OCI-LY1 (cell line): ENCODE measurements around the gene SUSD1.

Experiments used
- EZH2 ChIP-seq: fragments of 200-600 bp; sonication (generic), shearing (Covaris generic); IDR thresholded peaks from 2 replicates; pipeline ENCODE4 v1.8.0; 2017; ENCODE audit warnings: borderline replicate concordance, mixed run types, mild to moderate bottlenecking, antibody characterized with exemption, low read length, moderate library complexity, mixed read lengths
- TF ChIP-seq, protein P1 (sequence below): fragments of 200-600 bp; sonication (generic), shearing (Covaris generic); IDR thresholded peaks from 2 replicates; pipeline ENCODE4 v1.5.1; 2017; ENCODE audit warnings: mild to moderate bottlenecking, antibody characterized with exemption, low read length, moderate library complexity, mixed read lengths

- no peak for TF ChIP-seq EZH2
- TF ChIP-seq, protein P1, sequence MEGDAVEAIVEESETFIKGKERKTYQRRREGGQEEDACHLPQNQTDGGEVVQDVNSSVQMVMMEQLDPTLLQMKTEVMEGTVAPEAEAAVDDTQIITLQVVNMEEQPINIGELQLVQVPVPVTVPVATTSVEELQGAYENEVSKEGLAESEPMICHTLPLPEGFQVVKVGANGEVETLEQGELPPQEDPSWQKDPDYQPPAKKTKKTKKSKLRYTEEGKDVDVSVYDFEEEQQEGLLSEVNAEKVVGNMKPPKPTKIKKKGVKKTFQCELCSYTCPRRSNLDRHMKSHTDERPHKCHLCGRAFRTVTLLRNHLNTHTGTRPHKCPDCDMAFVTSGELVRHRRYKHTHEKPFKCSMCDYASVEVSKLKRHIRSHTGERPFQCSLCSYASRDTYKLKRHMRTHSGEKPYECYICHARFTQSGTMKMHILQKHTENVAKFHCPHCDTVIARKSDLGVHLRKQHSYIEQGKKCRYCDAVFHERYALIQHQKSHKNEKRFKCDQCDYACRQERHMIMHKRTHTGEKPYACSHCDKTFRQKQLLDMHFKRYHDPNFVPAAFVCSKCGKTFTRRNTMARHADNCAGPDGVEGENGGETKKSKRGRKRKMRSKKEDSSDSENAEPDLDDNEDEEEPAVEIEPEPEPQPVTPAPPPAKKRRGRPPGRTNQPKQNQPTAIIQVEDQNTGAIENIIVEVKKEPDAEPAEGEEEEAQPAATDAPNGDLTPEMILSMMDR, result no peak
Observed at GRCh38 chr9:112061152-112061740, 113.9 kb downstream of the SUSD1 start.
